Kidney (tissue), 14 donors: Measurements from ENCODE around the gene DPH6. TPM values are rescaled to one million over a fixed set of nuclear protein-coding genes. Genes with fewer than 3 reads are reported as not detected.

Experiments
- DNase-seq, 5 donors: peaks; one replicate each; pipeline ENCODE4 v3.0.0-alpha.2; 2013 to 2020
- FAIRE-seq: peaks from 2 replicates; lab custom pipeline; 2012; peaks lifted over from hg19 to GRCh38; lab: Jason Lieb, UNC
- H3K27ac ChIP-seq, 2 donors: one replicate each; pipeline ENCODE4 v1.7.0; 2013; ENCODE audit warnings: low read depth in 2 of 2, low read length in 2 of 2, inconsistent platforms in 1 of 2
- H3K27me3 ChIP-seq: one replicate; pipeline ENCODE4 v1.7.1; 2013; ENCODE audit warnings: low read length, inconsistent platforms; ENCODE audit not compliant: control insufficient read depth, insufficient read depth
- H3K36me3 ChIP-seq, 3 donors: one replicate each; pipeline versions ENCODE4 v1.7.0 to v1.7.1; 2013; ENCODE audit warnings: low read length in 3 of 3, control low read depth in 1 of 3, inconsistent platforms in 1 of 3; ENCODE audit not compliant: insufficient read depth in 3 of 3, control insufficient read depth in 2 of 3
- H3K4me1 ChIP-seq, 3 donors: one replicate each; pipeline versions ENCODE4 v1.7.0 to v1.7.1; 2013; ENCODE audit warnings: low read length in 3 of 3, inconsistent platforms in 1 of 3, low read depth in 1 of 3; ENCODE audit not compliant: control insufficient read depth in 2 of 3, insufficient read depth in 2 of 3
- H3K4me3 ChIP-seq, 3 donors: one replicate each; pipeline versions ENCODE4 v1.7.0 to v1.8.1; 2013; ENCODE audit warnings: low read length in 3 of 3, control low read depth in 1 of 3, inconsistent platforms in 1 of 3
- H3K9ac ChIP-seq, 3 donors: one replicate each; pipeline versions ENCODE4 v1.7.0 to v1.7.1; 2013; ENCODE audit warnings: low read length in 3 of 3, control low read depth in 1 of 3, inconsistent platforms in 1 of 3
- H3K9me3 ChIP-seq, 3 donors: one replicate each; pipeline versions ENCODE4 v1.7.0 to v1.7.1; 2013; ENCODE audit warnings: low read length in 3 of 3, control low read depth in 1 of 3, inconsistent platforms in 1 of 3; ENCODE audit not compliant: control insufficient read depth in 2 of 3, insufficient read depth in 1 of 3
- CTCF ChIP-seq: IDR thresholded peaks from 3 replicates; pipeline ENCODE4 v1.5.1; 2012; ENCODE audit warnings: mild to moderate bottlenecking, moderate library complexity, borderline replicate concordance; ENCODE audit not compliant: insufficient read depth; ENCODE audit errors: extremely low read depth
- intact Hi-C: fragments of 100-400 bp; cut with DNase I; formaldehyde crosslinking; loops from one replicate; pipeline ENCODE4 v1.11.1; 2022
- polyA plus RNA-seq: library from polyadenylated mRNA; stranded (reverse); fragments of 350-450 nt; fragmentation: Illumina TruSeq; extraction: RNeasy Lipid Tissue Mini Kit (QIAGEN cat#74804); gene quantifications from one replicate; pipeline ENCODE4 v1.2.3, GENCODE V29; 2014; ENCODE audit warnings: low read depth, low replicate concordance; ENCODE audit not compliant: insufficient read depth
- total RNA-seq: library from RNA; stranded (reverse); fragmentation: NEBNext Ultra II Directional; extraction: Animal tissue kit (Norgen Biotek cat#: 25700); gene quantifications from one replicate; pipeline ENCODE4 v1.2.1, GENCODE V29; 2021
- donor health status: control.
- donor health status: control.
- donor health status: control.
- donor health status: control.
- donor health status: control.
- donor health status: DM: yes; HTN: yes; CAD: no.
- donor health status: Normal renal cell carcinoma (clear cell type).

DPH6 gene
- total and polyA plus RNA-seq, 2 donors from 2014 or later: 10.1 to 29.8 TPM

GRCh38 chr15:35466476-35466875, 79.5 kb downstream of the DPH6 start:
- Histone ChIP-seq H3K4me1 (no peaks in the 10 kb centered on the region), H3K4me3 (no peak overlapping the region), H3K27ac (no peak overlapping the region), H3K36me3 (no peaks in the 10 kb centered on the region), H3K9me3 (no peaks in the 10 kb centered on the region), H3K27me3 (no peaks in the 10 kb centered on the region), H3K9ac (no peak overlapping the region)
- FAIRE-seq (no peak), DNase-seq (no peak)
- intact Hi-C loops: no loop called here
- no peak for TF ChIP-seq CTCF

DNA sequence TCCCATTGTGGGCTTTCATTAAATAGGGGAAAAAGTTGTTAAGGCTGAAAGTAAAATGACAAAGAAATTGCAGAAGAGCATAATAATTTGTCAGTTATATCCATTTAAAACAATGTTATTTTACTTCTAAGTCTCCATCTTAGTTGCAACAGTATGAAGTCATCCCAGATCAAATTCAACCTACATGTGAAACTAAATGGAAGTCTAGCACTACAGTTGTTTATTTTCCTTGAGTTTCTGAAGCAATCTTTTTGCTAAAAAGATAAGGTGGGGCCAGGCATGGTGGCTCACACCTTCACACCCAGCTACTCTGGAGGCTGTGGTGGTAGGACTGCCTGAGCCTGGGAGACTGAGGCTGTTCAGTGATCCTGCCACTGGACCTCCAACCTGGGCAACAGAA, 80.2 kb downstream of the DPH6 start:
- intact Hi-C loops: no loop called here
- no peaks in the 10 kb centered on the region for H3K4me1 ChIP-seq
- FAIRE-seq (no peak), DNase-seq (no peak)
- H3K27ac ChIP-seq: no peak overlapping the region
- no peaks in the 10 kb centered on the region for H3K9me3 ChIP-seq
- H3K36me3 ChIP-seq: no peaks in the 10 kb centered on the region
- H3K9ac ChIP-seq: no peak overlapping the region
- H3K4me3 ChIP-seq: no peak overlapping the region
- no peaks in the 10 kb centered on the region for H3K27me3 ChIP-seq
- TF ChIP-seq CTCF: no peak

GRCh38 chr15:35460616-35461015, 85.3 kb downstream of the DPH6 start:
- FAIRE-seq (no peak), DNase-seq (no peak)
- Histone ChIP-seq H3K27me3 (no peaks in the 10 kb centered on the region), H3K36me3 (no peaks in the 10 kb centered on the region), H3K9me3 (no peaks in the 10 kb centered on the region), H3K4me1 (no peaks in the 10 kb centered on the region), H3K4me3 (no peak overlapping the region), H3K9ac (no peak overlapping the region), H3K27ac (no peak overlapping the region)
- intact Hi-C loops: no loop called here
- TF ChIP-seq CTCF: no peak

DNA sequence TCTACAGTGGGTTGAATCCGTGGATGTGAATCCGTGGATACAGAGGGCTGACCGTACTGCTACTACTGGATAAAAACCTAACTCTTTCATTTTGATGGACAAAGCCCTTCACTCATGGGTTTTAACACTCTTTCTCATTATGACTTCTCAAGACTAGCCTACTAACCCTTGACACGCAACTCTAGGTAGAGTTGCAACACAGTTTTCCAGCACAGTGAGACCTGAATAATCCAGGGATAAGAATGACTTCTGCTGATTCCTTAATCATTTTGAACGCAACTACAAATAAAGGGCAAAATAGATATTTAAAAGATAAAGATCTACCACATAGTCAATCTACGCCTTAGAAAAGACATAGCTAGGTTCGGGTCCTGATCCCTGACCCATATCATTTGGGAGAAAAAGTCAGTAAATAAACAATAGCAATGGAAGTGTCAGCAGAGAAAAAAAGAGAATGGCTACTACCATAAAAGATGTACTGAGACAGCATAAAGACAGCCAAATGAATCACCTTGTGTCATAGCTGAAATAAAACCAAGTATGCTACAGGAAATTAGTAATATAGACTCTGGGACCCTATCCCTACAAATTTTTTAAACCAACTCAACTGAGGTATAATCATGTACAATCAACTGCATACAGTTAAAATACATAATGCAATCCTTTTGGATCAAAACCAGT, 87.6 kb downstream of the DPH6 start:
- no peak for TF ChIP-seq CTCF
- H3K36me3 ChIP-seq: no peaks in the 10 kb centered on the region
- H3K4me3 ChIP-seq: no peak overlapping the region
- no peaks in the 10 kb centered on the region for H3K4me1 ChIP-seq
- intact Hi-C loops: no loop called here
- H3K9ac ChIP-seq: no peak overlapping the region
- FAIRE-seq (no peak), DNase-seq (no peak)
- no peaks in the 10 kb centered on the region for H3K9me3 ChIP-seq
- H3K27ac ChIP-seq: no peak overlapping the region
- no peaks in the 10 kb centered on the region for H3K27me3 ChIP-seq
